ENCODE data around the gene SNAP29.
"Not testable (repeated sequence)": the region's sequence is repeated elsewhere in the genome, so short reads cannot be mapped to it uniquely, and the experiment has no call there.

Gene SNAP29

DNA sequence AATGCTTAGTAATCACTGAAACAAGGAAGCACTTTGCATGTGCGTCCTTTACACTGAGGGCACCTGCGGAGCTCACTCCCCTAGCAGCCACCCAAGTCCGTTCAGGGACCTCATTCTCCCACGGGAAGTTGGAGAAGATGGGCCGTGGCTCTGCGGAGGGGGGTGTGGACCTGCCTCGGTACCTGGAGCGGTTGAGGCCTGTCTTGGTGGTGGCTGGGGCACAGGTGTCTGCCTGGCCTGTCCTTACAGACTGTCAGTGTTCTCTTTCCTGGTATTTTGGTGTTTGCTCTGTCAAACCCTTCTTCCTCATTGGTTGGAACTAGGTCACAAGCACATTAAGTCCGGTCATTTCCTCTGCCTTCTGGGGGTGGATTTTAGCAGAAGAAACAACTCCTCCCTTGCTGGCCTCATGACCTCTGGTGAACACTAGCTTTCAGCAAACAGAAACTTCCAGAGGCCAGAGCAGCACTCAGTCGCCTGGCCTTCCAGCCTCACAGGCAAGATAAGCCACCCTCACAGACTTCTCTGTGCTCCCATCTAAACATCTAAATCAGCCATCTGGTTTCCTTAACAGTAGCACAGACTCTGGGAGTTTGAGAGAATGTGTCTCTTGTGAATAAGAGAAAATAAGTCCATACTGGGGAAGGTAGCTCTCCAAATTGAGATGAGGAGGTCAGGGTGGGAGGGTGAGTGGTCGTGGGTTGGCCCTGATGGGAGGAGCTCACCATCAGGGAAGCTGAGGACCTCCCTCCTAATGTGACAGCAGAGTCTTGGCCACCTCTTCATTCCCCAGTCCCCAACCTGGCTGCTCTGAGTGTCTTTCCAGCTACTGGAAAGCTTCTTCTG lies 8.6 kb downstream of the SNAP29 start:
- DNase-seq: no peak

DNA sequence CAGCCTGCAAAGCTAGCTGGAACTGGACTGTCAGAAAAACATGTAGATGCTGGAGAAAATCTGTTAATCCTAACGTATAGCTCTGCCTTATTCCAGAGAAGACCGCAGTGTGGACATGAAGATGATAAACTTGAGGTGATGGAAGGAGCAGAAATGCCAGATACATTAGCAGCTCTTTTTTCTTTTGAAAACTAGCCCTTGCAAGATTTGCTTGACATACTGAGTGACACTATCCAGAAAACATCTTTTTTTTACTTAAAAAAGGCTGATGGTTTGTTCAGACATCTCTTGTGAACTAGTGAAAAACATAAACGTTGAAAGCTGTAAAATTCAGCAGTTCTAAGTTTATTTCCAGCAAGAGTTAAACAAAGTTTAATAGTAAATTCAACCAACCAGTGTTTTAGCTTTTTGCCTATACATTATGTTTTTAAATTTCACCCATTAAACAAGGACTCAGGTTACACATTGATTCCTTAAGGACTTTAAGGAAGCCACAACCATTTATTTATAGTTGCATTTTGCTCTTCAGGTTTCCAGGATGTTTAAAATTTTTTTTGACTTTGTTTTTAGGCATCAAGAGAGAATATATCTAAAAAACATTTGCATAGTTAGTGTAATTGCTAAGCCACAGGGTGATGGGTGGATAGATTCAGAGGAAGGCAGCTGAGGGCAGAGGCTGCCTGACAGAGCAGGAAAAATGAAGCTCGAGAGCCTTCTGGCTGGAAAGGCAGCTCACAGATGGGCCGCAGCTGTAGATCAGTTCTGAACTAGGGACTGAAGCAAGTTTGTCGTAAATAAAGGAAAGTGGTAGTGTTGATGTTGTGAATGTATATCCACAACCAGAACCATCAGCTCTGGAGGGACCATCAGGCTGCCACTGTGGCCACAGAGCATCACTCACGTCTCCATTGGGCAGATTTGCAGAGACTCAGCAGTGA lies 9.5 kb downstream of the SNAP29 start:
- DNase-seq: no peak

DNA sequence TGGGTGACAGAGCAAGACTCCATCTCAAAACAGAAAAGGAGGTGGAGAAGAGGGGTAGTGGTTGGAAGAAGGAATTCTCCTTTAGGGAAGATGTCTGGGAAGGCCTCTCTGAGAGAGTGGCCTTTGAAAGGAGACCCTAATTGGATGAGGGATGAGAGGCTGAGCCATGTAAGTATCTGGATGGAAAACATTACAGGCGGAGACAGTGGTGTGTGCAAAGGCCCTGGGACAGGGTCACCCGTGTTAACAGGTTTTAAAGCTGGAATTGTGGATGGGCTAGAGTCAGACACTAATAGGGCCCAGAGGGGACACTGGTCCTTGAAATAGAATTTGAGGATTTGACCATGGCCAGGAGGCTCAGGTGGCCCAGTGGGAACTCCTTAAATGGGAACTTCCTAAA lies 10.4 kb downstream of the SNAP29 start:
- no peak for DNase-seq

DNA sequence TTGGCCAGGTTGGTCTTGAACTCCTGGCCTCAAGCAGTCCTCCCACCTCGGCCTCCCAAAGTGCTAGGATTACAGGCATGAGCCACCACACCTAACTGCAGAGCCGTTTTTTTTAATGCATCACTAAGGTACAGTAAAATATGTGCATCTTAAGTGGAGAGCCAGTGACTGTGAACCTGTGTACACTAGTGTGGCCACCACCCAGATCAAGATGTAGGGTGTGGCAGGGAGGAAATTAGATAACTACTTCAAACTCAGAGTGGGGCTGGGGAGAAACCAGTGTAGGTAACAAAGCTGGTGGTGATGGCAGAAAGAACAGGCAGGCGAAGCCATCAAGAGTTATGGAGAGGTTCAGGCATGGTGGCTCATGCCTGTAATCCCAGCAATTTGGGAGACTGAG lies 14.4 kb downstream of the SNAP29 start:
- no peak for DNase-seq

DNA sequence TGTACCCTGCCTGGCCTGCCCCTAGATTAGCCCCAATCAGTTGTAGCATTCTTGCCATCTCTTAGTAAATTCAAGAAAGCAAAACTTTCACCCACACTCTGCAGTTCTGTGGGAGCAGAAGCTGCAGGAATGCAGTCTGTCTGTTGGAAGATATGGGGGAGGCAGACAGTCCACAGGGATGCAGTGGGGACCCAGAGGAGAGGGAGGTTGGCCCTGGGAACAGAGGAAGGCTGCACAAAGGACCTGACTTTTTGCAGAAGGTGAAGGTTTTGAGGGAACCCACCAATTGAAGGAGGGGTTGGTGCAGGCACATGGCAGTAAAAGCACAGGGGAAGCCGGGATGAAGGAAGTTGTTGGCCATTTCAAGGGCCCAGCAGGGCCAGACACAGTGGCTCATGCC lies 16.5 kb downstream of the SNAP29 start:
- DNase-seq: no peak

DNA sequence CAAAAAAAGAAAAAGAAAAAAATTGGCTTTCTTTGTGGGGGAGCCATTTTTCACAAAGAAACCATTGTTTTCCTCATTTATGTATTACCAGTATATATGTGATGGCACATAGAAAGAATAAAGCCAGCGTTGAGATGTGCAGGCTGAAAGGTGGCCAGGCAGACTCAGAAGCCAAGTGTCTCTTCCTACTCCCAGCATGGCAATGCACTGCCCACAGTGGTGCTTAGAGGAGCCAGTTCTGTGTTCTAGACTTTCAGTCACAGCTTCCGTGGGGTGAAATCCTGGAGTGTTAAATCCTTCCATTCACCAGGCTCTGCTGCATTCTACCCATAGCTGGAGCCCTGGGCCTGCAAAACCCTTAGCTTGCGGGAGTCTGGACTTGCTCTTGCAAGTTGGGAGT lies 18.9 kb downstream of the SNAP29 start:
- no peak for DNase-seq

DNA sequence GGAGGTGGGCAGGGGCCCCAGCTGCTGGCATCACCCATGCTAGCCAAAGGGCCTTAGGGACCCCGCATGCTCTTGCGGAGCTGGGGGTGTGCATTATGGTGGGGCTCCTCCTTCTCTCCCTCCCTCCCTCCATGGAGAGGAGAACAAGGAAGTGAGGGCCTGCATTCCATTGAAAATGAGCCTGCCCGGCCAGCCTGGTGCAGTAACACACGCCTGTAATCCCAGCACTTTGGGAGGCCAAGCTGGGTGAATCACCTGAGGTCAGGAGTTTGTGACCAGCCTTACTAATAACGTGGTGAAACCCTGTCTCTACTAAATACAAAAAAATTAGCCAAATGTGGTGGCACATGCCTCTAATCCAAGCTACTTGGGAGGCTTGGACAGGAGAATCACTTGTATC lies 22.4 kb downstream of the SNAP29 start:
- no peak for DNase-seq

DNA sequence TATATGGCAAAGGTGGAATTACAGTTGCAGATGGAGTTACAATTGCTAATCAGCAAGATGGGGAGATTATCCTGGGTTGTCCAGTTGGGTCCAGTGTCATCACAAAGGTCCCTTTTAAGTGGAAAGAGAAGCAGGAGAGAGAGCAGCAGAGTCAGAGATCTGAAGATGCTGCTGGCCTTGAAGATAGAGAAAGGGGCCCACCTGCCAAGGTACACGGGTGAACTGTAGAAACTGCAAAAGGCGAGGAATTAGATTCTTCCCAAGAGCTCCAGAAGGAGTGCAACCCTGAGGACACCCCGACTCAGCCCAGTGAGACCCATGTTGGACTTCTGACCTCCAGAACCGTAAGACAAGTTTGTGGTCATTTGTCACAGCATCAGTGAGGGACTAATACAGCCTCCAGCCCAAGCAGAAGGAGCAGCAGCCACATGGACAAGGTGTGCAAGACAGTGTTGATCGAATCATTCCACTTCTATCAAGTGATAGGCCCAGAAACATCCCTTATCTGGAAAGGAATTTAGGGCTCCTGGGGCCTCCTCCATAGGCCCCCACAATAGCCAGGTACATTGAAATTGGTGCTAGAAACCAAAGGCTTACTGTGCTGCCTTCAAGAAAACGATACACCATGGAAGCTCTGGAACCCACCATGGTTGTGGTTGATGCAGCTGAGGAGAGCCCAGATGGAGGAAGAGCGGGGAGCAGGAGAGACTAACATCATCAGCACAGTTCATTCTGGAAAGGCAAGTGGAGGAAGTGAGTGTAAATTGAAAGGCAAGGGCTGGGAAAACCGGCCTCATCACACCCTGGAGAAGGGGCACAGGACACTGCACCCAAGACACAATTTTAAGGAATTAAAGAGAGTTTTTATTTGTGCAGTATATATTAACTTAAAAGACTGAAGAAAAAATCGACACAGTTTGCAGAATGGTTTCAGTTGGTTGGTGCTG lies 23.3 kb downstream of the SNAP29 start:
- DNase-seq: no peak

DNA sequence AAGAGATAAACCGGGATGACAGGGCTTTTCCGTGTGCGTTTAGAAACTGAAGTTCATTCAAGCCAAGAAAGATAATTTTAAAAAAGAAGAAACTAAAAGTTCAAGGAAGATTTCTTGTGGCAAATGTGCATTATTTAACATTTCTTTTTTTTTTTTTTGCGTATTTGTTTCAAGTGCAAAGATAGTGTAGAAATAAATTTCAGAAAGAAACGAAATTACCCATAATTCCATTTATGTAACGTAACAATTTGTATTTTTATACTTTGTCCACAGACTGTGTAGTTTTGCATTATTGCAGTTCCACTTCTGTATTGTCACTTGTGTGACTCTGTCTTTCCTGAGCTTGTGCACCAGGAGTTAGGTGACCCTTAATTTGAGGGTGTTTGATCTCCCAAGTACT lies 24.0 kb downstream of the SNAP29 start:
- no peak for DNase-seq

DNA sequence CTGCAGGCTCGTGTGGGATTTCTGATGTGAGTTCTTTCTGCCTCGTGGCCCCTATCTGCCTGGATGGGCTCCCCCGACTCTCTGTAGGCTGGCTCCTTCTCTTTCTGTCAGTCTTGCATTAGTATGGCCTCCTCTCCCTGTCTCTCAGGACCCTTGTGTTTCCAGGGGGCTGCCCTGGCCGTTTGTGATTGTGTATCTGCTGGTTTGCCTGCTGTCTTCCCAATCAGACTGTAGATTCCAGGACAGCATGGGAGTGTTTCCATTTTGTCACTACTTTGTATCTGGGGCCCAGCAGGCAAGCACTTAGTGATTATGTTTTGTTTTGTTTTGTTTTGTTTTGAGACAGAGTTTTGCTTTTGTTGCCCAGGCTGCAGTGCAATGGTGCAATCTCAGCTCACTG lies 25.6 kb downstream of the SNAP29 start:
- DNase-seq: no peak

DNA sequence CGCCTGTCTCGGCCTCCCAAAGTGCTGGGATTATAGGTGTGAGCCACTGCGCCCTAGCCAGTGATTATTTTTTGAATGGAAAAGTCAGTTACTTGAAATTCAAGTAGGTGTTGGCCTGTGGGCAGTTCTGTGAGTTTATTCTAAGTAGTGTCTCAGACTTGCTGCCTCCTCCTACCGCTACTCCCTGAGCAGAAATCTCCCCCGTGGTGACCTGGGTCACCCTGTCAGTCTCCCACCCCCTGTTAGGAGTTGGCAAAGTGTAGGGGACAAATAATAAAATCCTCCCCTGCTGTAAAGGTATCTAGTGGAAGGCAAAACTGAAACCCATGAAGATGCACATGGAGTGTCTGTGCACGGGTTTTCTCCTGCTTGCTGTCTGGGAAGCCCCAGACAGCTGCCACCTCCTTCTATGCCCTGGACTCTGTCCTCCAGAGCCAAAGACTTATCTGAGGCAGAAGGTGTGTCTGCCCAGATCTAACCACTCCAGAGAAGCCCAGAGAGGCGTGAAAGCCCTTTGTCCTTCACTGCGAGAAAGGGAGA lies 26.3 kb downstream of the SNAP29 start:
- no peak for DNase-seq

DNA sequence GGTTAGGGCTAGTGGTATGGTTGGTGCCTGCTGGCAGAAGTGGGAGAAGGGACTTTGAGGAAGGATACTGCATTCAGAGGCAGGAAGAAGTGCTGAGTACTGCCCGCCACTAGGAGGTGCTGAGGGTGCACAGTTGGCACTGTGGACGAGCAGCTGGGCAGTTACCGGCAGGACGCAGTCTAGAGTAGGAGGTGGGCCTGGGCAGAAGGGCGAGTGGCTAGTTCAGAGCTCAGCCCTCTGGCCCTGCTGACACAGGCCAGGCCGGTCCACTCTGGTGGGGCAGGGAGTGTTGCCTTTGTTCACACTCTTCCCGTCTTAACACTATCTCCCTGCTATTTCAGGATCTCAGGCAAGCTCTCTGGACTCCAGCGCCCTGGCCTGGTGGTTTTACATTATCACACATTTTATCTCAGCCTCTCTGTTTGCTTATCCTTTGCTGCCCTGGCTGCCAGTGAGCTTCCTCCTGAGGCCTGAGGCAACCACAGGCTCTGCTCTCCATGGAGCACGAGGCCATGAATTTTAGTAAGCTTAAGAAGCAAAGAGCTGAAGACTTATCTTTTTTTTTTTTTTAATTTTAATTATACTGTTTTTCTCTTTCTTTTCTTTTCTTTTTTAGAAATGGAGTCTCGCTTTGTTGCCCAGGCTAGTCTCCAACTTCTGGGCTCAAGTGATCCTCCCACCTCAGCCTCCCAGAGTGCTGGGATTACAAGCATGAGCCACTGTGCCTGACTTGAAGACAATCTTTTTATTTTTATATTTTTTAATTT lies 26.9 kb downstream of the SNAP29 start:
- peak; percentile 60 to 69 for DNase-seq

DNA sequence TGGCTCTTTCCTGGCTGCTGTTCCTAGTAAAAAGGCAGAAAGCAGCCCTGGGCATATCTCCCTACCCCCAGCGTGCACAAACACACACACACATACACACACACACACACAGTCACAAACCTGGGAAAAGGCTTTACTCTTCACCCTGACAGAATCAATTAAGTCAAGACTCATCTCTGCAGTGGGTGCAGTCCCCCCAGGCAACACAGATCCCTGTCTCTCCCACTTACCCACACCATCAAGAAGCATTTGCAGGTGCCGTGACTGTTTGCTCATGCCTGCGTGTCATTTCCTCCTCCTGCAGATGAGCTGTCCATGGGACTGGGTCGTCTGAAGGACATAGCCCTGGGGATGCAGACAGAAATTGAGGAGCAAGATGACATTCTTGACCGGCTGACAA lies 28.6 kb downstream of the SNAP29 start:
- no peak for DNase-seq

DNA sequence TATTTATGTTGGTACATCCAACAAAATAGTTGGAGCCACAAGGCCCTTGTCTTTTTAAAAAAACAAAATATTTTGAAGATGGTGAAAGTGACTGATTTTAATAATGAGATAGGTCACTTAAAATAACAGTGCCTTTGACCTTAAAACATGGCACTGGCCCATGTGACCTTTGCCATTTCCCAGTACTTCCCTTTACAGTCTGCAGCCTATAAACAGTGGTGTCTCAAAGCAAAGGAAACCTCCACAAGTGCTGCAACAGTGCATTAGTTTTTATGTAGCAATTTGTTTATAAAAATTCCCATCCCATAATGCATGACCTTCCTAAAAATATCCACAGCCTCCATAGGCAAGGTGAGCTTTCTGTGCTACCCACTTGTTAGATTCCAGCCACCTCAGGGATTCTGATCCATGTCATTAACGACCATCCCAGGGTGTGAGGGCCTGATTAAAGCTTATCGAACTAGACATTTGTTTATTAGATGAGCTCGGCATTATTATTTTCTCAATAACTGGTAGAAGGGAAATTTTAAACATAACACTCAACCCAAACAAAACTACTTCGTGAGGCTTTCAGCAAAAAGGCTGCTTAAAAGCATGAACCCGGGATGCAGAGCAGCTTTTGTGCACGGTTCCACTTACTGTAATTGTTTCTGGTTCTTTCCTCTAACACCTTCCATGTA lies 30.4 kb downstream of the SNAP29 start:
- no peak for DNase-seq

DNA sequence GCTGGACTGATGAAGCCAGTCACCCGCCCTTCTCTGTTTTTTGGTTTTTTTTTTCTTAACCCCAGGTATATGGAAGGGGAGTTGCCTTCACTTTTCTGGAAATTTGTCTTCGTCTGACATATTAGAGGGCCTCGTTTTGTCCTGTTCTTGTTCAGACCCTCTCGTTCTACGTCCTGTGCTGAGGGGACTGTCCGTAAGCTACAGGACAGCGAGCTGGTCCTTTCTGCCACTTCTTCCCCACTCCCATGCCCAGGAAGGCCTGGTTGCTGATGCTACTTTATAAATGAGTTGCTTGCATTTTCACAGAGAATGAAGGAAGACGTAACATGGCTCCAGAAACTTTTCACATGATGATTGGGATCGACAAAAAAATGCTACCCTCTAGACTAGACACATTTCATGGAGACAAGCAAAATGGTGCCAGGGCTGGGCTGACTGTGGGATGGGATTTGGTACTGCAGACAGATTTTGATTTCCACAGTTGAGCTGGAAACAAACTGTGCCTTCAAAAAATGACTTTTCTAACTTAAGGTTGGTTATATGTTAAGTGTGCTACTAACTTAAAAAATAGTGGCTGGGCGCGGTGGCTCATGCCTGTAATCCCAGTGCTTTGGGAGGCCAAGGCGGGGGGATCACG lies 31.2 kb downstream of the SNAP29 start:
- DNase-seq: no peak

DNA sequence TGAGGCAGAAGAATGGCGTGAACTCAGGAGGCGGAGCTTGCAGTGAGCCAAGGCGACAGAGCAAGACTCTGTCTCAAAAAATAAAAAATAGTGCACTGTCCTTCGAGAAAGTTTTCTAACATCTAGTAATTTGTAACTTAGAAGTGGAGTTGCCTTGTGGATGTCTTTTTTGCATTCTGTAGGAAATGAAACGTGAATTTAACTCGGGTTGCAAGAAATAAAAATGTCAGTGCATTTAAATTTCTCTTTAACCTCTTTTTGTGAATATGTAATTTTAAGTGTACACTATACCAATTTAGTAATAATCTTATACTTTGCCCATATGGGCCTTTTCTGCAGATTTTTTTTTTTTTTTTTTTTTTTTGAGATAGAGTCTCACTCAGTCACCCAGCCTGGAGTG lies 32.2 kb downstream of the SNAP29 start:
- DNase-seq: no peak

DNA sequence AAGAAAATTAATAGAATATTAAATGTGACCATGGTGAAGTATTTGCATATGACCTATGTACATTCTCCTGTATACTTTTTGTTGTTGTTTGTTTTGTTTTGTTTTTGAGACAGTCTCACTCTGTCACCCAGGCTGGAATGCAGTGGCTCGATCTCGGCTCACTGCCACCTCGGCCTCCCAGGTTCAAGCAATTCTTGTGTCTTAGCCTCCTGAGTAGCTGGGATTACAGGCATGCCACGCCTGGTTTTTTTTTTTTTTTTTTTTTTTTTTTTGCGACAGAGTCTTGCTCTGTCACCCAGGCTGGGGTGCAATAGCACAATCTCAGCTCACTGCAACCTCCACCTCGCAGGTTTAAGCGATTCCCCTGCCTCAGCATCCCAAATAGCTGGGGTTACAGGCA lies 38.9 kb downstream of the SNAP29 start:
- not testable (repeated sequence) for DNase-seq

DNA sequence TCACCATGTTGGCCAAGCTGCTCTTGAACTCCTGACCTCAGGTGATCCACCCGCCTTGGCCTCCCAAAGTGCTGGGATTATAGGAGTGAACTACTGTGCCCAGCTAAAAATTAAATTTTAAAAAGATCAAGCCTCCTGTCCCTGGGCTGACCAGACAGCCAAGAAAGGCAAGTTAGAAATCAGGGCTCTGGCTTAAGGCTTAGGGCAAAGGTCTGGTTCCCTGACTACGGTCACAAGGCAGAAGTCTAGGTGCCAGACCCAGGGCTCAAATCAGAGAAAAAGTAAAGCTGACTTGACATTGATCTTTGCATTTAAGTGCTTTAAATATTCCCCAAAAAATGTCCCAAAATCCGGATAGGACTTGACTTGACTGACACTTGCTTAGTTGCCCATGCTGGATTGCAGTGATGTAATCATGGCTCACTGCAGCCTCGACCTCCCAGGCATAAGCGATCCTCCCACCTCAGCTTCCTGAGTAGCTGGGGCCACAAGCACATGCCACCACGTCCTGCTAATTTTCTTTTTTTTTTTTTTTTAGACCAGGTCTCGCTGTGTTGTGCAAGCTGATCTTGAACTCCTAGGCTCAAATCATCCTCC lies 41.1 kb downstream of the SNAP29 start:
- DNase-seq: no peak

DNA sequence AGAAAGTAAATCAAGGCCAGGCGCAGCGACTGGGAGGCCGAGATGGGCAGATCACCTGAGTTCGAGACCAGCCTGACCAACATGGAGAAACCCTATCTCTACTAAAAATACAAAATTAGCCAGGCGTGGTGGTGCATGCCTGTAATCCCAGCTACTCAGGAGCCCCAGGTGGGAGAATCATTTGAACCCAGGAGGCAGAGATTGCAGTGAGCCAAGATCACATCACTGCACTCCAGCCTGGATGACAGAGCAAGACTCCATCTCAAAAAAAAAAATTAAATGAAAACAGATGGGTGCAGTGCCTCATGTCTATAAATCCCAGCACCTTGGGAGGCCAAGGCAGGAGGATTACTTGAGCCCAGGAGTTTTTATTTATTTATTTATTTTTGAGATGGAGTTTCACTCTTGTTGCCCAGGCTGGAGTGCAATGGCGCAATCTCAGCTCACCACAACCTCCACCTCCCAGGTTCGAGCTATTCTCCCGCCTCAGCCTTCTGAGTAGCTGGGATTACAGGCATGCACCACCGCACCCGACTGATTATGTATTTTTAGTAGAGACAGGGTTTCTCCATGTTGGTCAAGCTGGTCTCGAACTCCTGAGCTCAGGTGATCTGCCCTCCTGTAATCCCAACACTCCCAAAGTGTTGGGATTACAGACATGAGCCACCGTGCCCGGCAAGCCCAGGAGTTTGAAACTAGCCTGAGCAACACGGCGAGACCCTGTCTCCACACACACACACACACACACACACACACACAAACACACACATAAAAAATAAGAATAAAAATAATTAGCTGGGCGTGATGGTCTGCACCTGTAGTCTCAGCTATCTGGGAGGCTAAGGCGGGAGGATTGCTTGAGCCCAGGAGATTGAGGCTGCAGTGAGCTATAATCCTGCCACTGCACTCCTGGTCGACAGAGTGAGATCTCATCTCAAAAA lies 42.6 kb downstream of the SNAP29 start:
- DNase-seq: not testable (repeated sequence)

All from NCI-H2081 (cell line).